NCI-H1092 (cell line): ENCODE data around the gene RNF19B.
"Not testable (repeated sequence)": the region's sequence is repeated elsewhere in the genome, so short reads cannot be mapped to it uniquely, and the experiment has no call there.

Experiments
- DNase-seq: peaks from one replicate; lab custom pipeline; 2025; lab: John Stamatoyannopoulos, UW

Gene RNF19B

GRCh38 chr1:32992489-32993323, 28.1 kb upstream of the RNF19B start:
- DNase-seq, result no peak

GRCh38 chr1:32991819-32992488, 27.3 kb upstream of the RNF19B start:
- no peak for DNase-seq

- DNase-seq, result no peak
Observed at GRCh38 chr1:32991386-32991785, 26.8 kb upstream of the RNF19B start.

GRCh38 chr1:32990887-32991286, 26.3 kb upstream of the RNF19B start:
- no peak for DNase-seq

GRCh38 chr1:32989160-32990050, 24.8 kb upstream of the RNF19B start:
- DNase-seq, result no peak

- DNase-seq, result no peak
Observed at GRCh38 chr1:32988665-32989064, 24.1 kb upstream of the RNF19B start.

- no peak for DNase-seq
Observed at GRCh38 chr1:32985226-32985625, 20.6 kb upstream of the RNF19B start.

- no peak for DNase-seq
Observed at GRCh38 chr1:32984455-32985171, 20.0 kb upstream of the RNF19B start.

GRCh38 chr1:32984090-32984454, 19.5 kb upstream of the RNF19B start:
- DNase-seq, result no peak

- no peak for DNase-seq
Observed at GRCh38 chr1:32983020-32983419, 18.4 kb upstream of the RNF19B start.

GRCh38 chr1:32981003-32981901, 16.6 kb upstream of the RNF19B start:
- no peak for DNase-seq

- DNase-seq, result no peak
Observed at GRCh38 chr1:32980080-32980479, 15.5 kb upstream of the RNF19B start.

- DNase-seq, result no peak
Observed at GRCh38 chr1:32978854-32979253, 14.2 kb upstream of the RNF19B start.

- no peak for DNase-seq
Observed at GRCh38 chr1:32977546-32978087, 13.0 kb upstream of the RNF19B start.

GRCh38 chr1:32975055-32975454, 10.4 kb upstream of the RNF19B start:
- DNase-seq, result not testable (repeated sequence)

- not testable (repeated sequence) for DNase-seq
Observed at GRCh38 chr1:32973458-32973857, 8.8 kb upstream of the RNF19B start.

GRCh38 chr1:32972814-32973428, 8.3 kb upstream of the RNF19B start:
- peak; percentile 86 for DNase-seq

GRCh38 chr1:32971576-32971975, 7.0 kb upstream of the RNF19B start:
- DNase-seq, result no peak

- no peak for DNase-seq
Observed at GRCh38 chr1:32971156-32971555, 6.5 kb upstream of the RNF19B start.

- no peak for DNase-seq
Observed at GRCh38 chr1:32969566-32969965, 5.0 kb upstream of the RNF19B start.
